ENCODE results near the gene POLD2.

The POLD2 gene

GRCh38 chr7:44124822-44125202, 1.5 kb upstream of the POLD2 start:
- H3K9me3 ChIP-seq (ENCODE audit: control insufficient read depth in 5 of 5, low read length in 5 of 5): peaks cover 0 to 5% (median 0%) of the 10 kb centered on the region in 5 donors
- no peak overlapping the region for H3K4me3 ChIP-seq (ENCODE audit: low read depth in 1 of 5, low read length in 5 of 5)
- H3K27ac ChIP-seq (ENCODE audit: low read depth, low read length): no peak overlapping the region
- peaks cover 0 to 19% (median 13%) of the 10 kb centered on the region in 5 donors for H3K36me3 ChIP-seq (ENCODE audit: control insufficient read depth in 5 of 5, insufficient read depth in 5 of 5, low read length in 5 of 5)
- H3K4me1 ChIP-seq (ENCODE audit: control insufficient read depth in 5 of 5, insufficient read depth in 5 of 5, low read length in 5 of 5): peaks cover 0 to 37% (median 17%) of the 10 kb centered on the region in 5 donors
- no peak overlapping the region for H3K9ac ChIP-seq (ENCODE audit: low read length in 5 of 5)
- H3K27me3 ChIP-seq (ENCODE audit: control insufficient read depth in 5 of 5, insufficient read depth in 4 of 5, low read length in 5 of 5): no peaks in the 10 kb centered on the region

- Histone ChIP-seq H3K4me1 (ENCODE audit: control insufficient read depth in 5 of 5, insufficient read depth in 5 of 5, low read length in 5 of 5) (peaks cover 2 to 44% (median 17%) of the 10 kb centered on the region in 5 donors), H3K36me3 (ENCODE audit: control insufficient read depth in 5 of 5, insufficient read depth in 5 of 5, low read length in 5 of 5) (peaks cover 0 to 34% (median 30%) of the 10 kb centered on the region in 5 donors), H3K9ac (ENCODE audit: low read length in 5 of 5) (peak overlapping the region; percentile 21 to 76 (median 66)), H3K27me3 (ENCODE audit: control insufficient read depth in 5 of 5, insufficient read depth in 4 of 5, low read length in 5 of 5) (no peaks in the 10 kb centered on the region), H3K4me3 (ENCODE audit: low read depth in 1 of 5, low read length in 5 of 5) (peak overlapping the region; percentile 20 to 92 (median 78)), H3K27ac (ENCODE audit: low read depth, low read length) (peak overlapping the region; percentile 67), H3K9me3 (ENCODE audit: control insufficient read depth in 5 of 5, low read length in 5 of 5) (peaks cover 0 to 2% (median 0%) of the 10 kb centered on the region in 5 donors)
These were observed 819 bp downstream of the POLD2 start for GRCh38 chr7:44122529-44122928.

GRCh38 chr7:44121761-44122420, 1.5 kb downstream of the POLD2 start:
- Histone ChIP-seq H3K9me3 (ENCODE audit: control insufficient read depth in 5 of 5, low read length in 5 of 5) (no peaks in the 10 kb centered on the region), H3K4me3 (ENCODE audit: low read depth in 1 of 5, low read length in 5 of 5) (no peak overlapping the region), H3K9ac (ENCODE audit: low read length in 5 of 5) (peak overlapping the region in 1 of 5 donors; percentile 66), H3K4me1 (ENCODE audit: control insufficient read depth in 5 of 5, insufficient read depth in 5 of 5, low read length in 5 of 5) (peaks cover 2 to 44% (median 17%) of the 10 kb centered on the region in 5 donors), H3K27me3 (ENCODE audit: control insufficient read depth in 5 of 5, insufficient read depth in 4 of 5, low read length in 5 of 5) (no peaks in the 10 kb centered on the region), H3K27ac (ENCODE audit: low read depth, low read length) (no peak overlapping the region), H3K36me3 (ENCODE audit: control insufficient read depth in 5 of 5, insufficient read depth in 5 of 5, low read length in 5 of 5) (peaks cover 0 to 41% (median 36%) of the 10 kb centered on the region in 5 donors)

GRCh38 chr7:44120395-44120794, 3.0 kb downstream of the POLD2 start:
- peaks cover 0 to 53% (median 50%) of the 10 kb centered on the region in 5 donors for H3K36me3 ChIP-seq (ENCODE audit: control insufficient read depth in 5 of 5, insufficient read depth in 5 of 5, low read length in 5 of 5)
- H3K27ac ChIP-seq (ENCODE audit: low read depth, low read length): no peak overlapping the region
- H3K4me1 ChIP-seq (ENCODE audit: control insufficient read depth in 5 of 5, insufficient read depth in 5 of 5, low read length in 5 of 5): peaks cover 2 to 45% (median 17%) of the 10 kb centered on the region in 5 donors

GRCh38 chr7:44119829-44120380, 3.4 kb downstream of the POLD2 start:
- Histone ChIP-seq H3K27ac (ENCODE audit: low read depth, low read length) (no peak overlapping the region), H3K36me3 (ENCODE audit: control insufficient read depth in 5 of 5, insufficient read depth in 5 of 5, low read length in 5 of 5) (peaks cover 0 to 58% (median 52%) of the 10 kb centered on the region in 5 donors)

More at GRCh38 chr7:44120395-44120794, 3.0 kb downstream of the POLD2 start:
- no peaks in the 10 kb centered on the region for H3K9me3 ChIP-seq (ENCODE audit: control insufficient read depth in 5 of 5, low read length in 5 of 5)
- no peak overlapping the region for H3K4me3 ChIP-seq (ENCODE audit: low read depth in 1 of 5, low read length in 5 of 5)
- no peaks in the 10 kb centered on the region for H3K27me3 ChIP-seq (ENCODE audit: control insufficient read depth in 5 of 5, insufficient read depth in 4 of 5, low read length in 5 of 5)
- H3K9ac ChIP-seq (ENCODE audit: low read length in 5 of 5): no peak overlapping the region

GRCh38 chr7:44117801-44118429, 5.4 kb downstream of the POLD2 start:
- Histone ChIP-seq H3K4me3 (ENCODE audit: low read depth in 1 of 5, low read length in 5 of 5) (no peak overlapping the region), H3K27me3 (ENCODE audit: control insufficient read depth in 5 of 5, insufficient read depth in 4 of 5, low read length in 5 of 5) (no peaks in the 10 kb centered on the region), H3K9ac (ENCODE audit: low read length in 5 of 5) (no peak overlapping the region), H3K4me1 (ENCODE audit: control insufficient read depth in 5 of 5, insufficient read depth in 5 of 5, low read length in 5 of 5) (peaks cover 2 to 43% (median 10%) of the 10 kb centered on the region in 5 donors), H3K9me3 (ENCODE audit: control insufficient read depth in 5 of 5, low read length in 5 of 5) (no peaks in the 10 kb centered on the region), H3K36me3 (ENCODE audit: control insufficient read depth in 5 of 5, insufficient read depth in 5 of 5, low read length in 5 of 5) (peaks cover 0 to 75% (median 63%) of the 10 kb centered on the region in 5 donors), H3K27ac (ENCODE audit: low read depth, low read length) (no peak overlapping the region)

More at GRCh38 chr7:44119829-44120380, 3.4 kb downstream of the POLD2 start:
- H3K9ac ChIP-seq (ENCODE audit: low read length in 5 of 5): no peak overlapping the region
- H3K4me1 ChIP-seq (ENCODE audit: control insufficient read depth in 5 of 5, insufficient read depth in 5 of 5, low read length in 5 of 5): peaks cover 2 to 50% (median 17%) of the 10 kb centered on the region in 5 donors
- no peaks in the 10 kb centered on the region for H3K9me3 ChIP-seq (ENCODE audit: control insufficient read depth in 5 of 5, low read length in 5 of 5)
- no peaks in the 10 kb centered on the region for H3K27me3 ChIP-seq (ENCODE audit: control insufficient read depth in 5 of 5, insufficient read depth in 4 of 5, low read length in 5 of 5)
- no peak overlapping the region for H3K4me3 ChIP-seq (ENCODE audit: low read depth in 1 of 5, low read length in 5 of 5)

- H3K9ac ChIP-seq (ENCODE audit: low read length in 5 of 5): no peak overlapping the region
- no peak overlapping the region for H3K27ac ChIP-seq (ENCODE audit: low read depth, low read length)
- H3K4me1 ChIP-seq (ENCODE audit: control insufficient read depth in 5 of 5, insufficient read depth in 5 of 5, low read length in 5 of 5): peaks cover 0 to 34% (median 4%) of the 10 kb centered on the region in 5 donors
- peaks cover 0 to 78% (median 69%) of the 10 kb centered on the region in 5 donors for H3K36me3 ChIP-seq (ENCODE audit: control insufficient read depth in 5 of 5, insufficient read depth in 5 of 5, low read length in 5 of 5)
- no peaks in the 10 kb centered on the region for H3K9me3 ChIP-seq (ENCODE audit: control insufficient read depth in 5 of 5, low read length in 5 of 5)
- H3K4me3 ChIP-seq (ENCODE audit: low read depth in 1 of 5, low read length in 5 of 5): no peak overlapping the region
- no peaks in the 10 kb centered on the region for H3K27me3 ChIP-seq (ENCODE audit: control insufficient read depth in 5 of 5, insufficient read depth in 4 of 5, low read length in 5 of 5)
These were observed 6.3 kb downstream of the POLD2 start for GRCh38 chr7:44116789-44117666.

GRCh38 chr7:44116087-44116788, 7.1 kb downstream of the POLD2 start:
- Histone ChIP-seq H3K9ac (ENCODE audit: low read length in 5 of 5) (no peak overlapping the region), H3K27me3 (ENCODE audit: control insufficient read depth in 5 of 5, insufficient read depth in 4 of 5, low read length in 5 of 5) (no peaks in the 10 kb centered on the region), H3K27ac (ENCODE audit: low read depth, low read length) (no peak overlapping the region), H3K36me3 (ENCODE audit: control insufficient read depth in 5 of 5, insufficient read depth in 5 of 5, low read length in 5 of 5) (peaks cover 0 to 80% (median 71%) of the 10 kb centered on the region in 5 donors), H3K4me3 (ENCODE audit: low read depth in 1 of 5, low read length in 5 of 5) (no peak overlapping the region), H3K9me3 (ENCODE audit: control insufficient read depth in 5 of 5, low read length in 5 of 5) (no peaks in the 10 kb centered on the region), H3K4me1 (ENCODE audit: control insufficient read depth in 5 of 5, insufficient read depth in 5 of 5, low read length in 5 of 5) (peaks cover 0 to 26% (median 4%) of the 10 kb centered on the region in 5 donors)
